ENCODE measurements around the gene GPC6.

Gene GPC6

GRCh38 chr13:93947651-93948050 lies 721.0 kb downstream of the GPC6 start:
- DNase-seq (ENCODE audit: extremely low read depth, low read depth) = no peak

DNA sequence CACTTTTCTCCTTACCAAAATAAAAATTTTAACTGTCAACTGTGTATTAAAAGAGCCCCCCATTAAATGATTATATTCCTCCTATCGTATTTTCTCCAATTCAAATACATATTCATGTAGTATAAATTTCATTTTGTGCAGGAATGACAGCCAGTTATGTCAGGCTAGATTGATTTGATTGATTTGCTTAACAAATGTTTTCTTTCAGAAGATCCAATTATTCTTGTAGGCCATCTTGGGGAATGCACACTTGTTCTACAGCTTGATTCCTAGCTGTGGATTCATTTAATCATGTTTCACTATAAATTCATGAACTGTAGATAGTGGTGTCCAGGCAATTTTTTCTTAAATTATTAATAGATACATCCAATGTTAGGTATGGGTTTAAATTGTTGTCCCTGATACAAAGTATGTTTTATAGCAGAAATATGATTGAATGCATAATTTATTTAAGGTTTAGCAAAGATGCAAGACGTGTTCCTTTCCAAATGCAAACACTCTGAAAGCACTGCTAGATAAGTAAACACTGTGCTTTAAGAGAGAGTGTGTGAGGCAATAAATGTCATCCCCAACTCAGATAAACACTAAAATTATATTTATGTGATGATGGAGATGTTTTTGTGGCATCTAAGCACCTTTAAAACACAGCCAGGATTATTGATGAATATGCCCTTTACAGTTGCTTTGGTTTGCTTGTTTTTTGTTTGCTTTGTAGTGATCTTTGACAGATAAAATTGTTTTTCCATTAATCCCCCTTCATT lies 721.7 kb downstream of the GPC6 start:
- TF ChIP-seq, protein P1, sequence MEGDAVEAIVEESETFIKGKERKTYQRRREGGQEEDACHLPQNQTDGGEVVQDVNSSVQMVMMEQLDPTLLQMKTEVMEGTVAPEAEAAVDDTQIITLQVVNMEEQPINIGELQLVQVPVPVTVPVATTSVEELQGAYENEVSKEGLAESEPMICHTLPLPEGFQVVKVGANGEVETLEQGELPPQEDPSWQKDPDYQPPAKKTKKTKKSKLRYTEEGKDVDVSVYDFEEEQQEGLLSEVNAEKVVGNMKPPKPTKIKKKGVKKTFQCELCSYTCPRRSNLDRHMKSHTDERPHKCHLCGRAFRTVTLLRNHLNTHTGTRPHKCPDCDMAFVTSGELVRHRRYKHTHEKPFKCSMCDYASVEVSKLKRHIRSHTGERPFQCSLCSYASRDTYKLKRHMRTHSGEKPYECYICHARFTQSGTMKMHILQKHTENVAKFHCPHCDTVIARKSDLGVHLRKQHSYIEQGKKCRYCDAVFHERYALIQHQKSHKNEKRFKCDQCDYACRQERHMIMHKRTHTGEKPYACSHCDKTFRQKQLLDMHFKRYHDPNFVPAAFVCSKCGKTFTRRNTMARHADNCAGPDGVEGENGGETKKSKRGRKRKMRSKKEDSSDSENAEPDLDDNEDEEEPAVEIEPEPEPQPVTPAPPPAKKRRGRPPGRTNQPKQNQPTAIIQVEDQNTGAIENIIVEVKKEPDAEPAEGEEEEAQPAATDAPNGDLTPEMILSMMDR (IDR thresholded peaks at IDR 0.05; ENCODE audit: low read depth, low read length, missing control alignments) = no peak
- DNase-seq (ENCODE audit: extremely low read depth, low read depth) = no peak
- no peak overlapping the region for H3K4me3 ChIP-seq (replicated peaks; ENCODE audit: low read depth, low read length)

More at GRCh38 chr13:93947651-93948050, 721.0 kb downstream of the GPC6 start:
- TF ChIP-seq, protein P1 (IDR thresholded peaks at IDR 0.05; ENCODE audit: low read depth, low read length, missing control alignments) = no peak
- H3K4me3 ChIP-seq (replicated peaks; ENCODE audit: low read depth, low read length) = no peak overlapping the region

- no peak overlapping the region for H3K4me3 ChIP-seq (replicated peaks; ENCODE audit: low read depth, low read length)
- TF ChIP-seq, protein P1 (IDR thresholded peaks at IDR 0.05; ENCODE audit: low read depth, low read length, missing control alignments) = peak; percentile 13
- no peak for DNase-seq (ENCODE audit: extremely low read depth, low read depth)
Observed at GRCh38 chr13:93951108-93951507, 724.5 kb downstream of the GPC6 start.

GRCh38 chr13:93951951-93952350 lies 725.3 kb downstream of the GPC6 start:
- TF ChIP-seq, protein P1 (IDR thresholded peaks at IDR 0.05; ENCODE audit: low read depth, low read length, missing control alignments) = no peak
- H3K4me3 ChIP-seq (replicated peaks; ENCODE audit: low read depth, low read length) = no peak overlapping the region
- no peak for DNase-seq (ENCODE audit: extremely low read depth, low read depth)

DNA sequence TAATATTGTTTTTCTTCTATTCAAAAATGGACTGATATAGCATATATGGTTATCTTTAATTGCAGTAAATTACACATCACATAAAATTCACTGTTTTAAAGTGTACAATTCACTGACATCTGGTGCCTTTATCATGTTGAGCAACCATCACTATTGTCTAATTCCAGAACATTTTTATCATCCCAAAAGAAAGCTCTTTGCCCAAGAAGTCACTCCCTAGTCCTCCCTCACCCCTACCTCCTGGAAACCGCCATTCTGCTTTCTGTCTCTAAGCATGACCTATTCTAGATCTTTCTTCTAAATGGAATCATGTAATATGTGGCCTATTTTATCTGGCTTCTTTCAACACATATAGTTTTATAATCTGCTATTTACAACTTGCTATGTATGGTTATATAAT lies 727.2 kb downstream of the GPC6 start:
- no peak overlapping the region for H3K4me3 ChIP-seq (replicated peaks; ENCODE audit: low read depth, low read length)
- TF ChIP-seq, protein P1 (IDR thresholded peaks at IDR 0.05; ENCODE audit: low read depth, low read length, missing control alignments) = no peak
- no peak for DNase-seq (ENCODE audit: extremely low read depth, low read depth)

DNA sequence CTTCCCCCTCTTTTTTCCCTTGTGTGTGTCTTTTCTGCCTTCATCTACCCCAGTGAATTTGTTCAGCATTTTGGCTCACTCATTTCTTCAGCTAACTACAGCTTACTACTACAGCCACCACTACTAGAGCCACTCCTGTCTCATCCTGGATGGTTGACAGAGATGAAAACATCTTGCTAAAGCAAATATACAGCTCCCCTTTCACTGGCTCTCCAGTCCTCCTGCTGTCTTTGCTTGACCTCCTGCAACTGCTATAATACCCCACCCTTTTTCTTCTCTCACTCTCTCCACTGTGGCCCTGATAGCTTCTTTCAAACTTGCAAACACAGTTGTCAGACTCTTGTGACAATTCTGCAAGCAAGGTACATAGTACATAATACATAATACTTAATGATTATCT lies 729.3 kb downstream of the GPC6 start:
- DNase-seq (ENCODE audit: extremely low read depth, low read depth) = no peak
- no peak overlapping the region for H3K4me3 ChIP-seq (replicated peaks; ENCODE audit: low read depth, low read length)
- TF ChIP-seq, protein P1 (IDR thresholded peaks at IDR 0.05; ENCODE audit: low read depth, low read length, missing control alignments) = no peak
